GM12892 (cell line): Measurements from ENCODE around the gene CFAP70.

Experiments used
- POLR2A ChIP-seq: IDR thresholded peaks from 2 replicates; pipeline ENCODE4 v1.6.1; 2011; ENCODE audit warnings: low read depth, low read length, control low read depth
- POLR2AphosphoS5 ChIP-seq: IDR thresholded peaks from 2 replicates; pipeline ENCODE4 v1.6.1; 2011; ENCODE audit warnings: low read depth, low read length, control low read depth
- TAF1 ChIP-seq: IDR thresholded peaks from 2 replicates; pipeline ENCODE4 v1.6.1; 2011; ENCODE audit warnings: low read depth, mild to moderate bottlenecking, control low read depth, low read length, borderline replicate concordance

GRCh38 chr10:73398024-73398423, 39.4 kb upstream of the CFAP70 start:
- TF ChIP-seq POLR2A (no peak), POLR2AphosphoS5 (no peak), TAF1 (no peak)
